WTC11 (cell line): ENCODE data around the gene EVI5L.

Experiments
- CTCF ChIP-seq: fragments of 200-600 bp; IDR thresholded peaks from 2 replicates; pipeline ENCODE4 v1.8.0; 2022; ENCODE audit warnings: antibody characterized with exemption
- E2F1 ChIP-seq: sonication (generic); formaldehyde crosslinking; IDR thresholded peaks from 2 replicates; pipeline ENCODE4 v1.8.0; 2022; ENCODE audit warnings: mild to moderate bottlenecking, missing genetic modification reagents
- ETV6 ChIP-seq: sonication (generic); formaldehyde crosslinking; IDR thresholded peaks from 2 replicates; pipeline ENCODE4 v1.8.1; 2022; ENCODE audit warnings: mild to moderate bottlenecking, missing genetic modification reagents
- TF ChIP-seq, protein P1 (sequence below): sonication (generic); formaldehyde crosslinking; conservative IDR thresholded peaks from 2 replicates; pipeline ENCODE4 v1.8.1; 2022; ENCODE audit warnings: mild to moderate bottlenecking, missing genetic modification reagents

GRCh38 chr19:7907544-7907943, 77.5 kb downstream of the EVI5L start:
- no peak for TF ChIP-seq CTCF
- no peak for TF ChIP-seq ETV6 (CRISPR knock-in tag)
- TF ChIP-seq E2F1 (CRISPR knock-in tag) = no peak
- TF ChIP-seq, protein P1, sequence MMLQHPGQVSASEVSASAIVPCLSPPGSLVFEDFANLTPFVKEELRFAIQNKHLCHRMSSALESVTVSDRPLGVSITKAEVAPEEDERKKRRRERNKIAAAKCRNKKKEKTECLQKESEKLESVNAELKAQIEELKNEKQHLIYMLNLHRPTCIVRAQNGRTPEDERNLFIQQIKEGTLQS = no peak
